Peyer's patch (tissue), 4 donors: ENCODE results near the gene PRRX2. TPM values are rescaled to one million over a fixed set of nuclear protein-coding genes. Genes with fewer than 3 reads are reported as not detected.
A peak's percentile ranks its signal among the peaks of the same experiment; 100 is the strongest.
"Not testable (repeated sequence)": the region's sequence is repeated elsewhere in the genome, so short reads cannot be mapped to it uniquely, and the experiment has no call there.

ENCODE experiments used
- DNase-seq, 3 donors: peaks; one replicate each; pipeline ENCODE4 v3.0.0-alpha.2; 2017 to 2019
- H3K27ac ChIP-seq, 4 donors: fragments of 200-600 bp; sonication (generic); one replicate each; pipeline ENCODE4 v1.5.1; 2016 to 2019
- H3K27me3 ChIP-seq, 2 donors: fragments of 200-600 bp; sonication (generic); one replicate each; pipeline ENCODE4 v1.5.1; 2019
- H3K36me3 ChIP-seq, 3 donors: fragments of 200-600 bp; sonication (generic); one replicate each; pipeline ENCODE4 v1.5.1; 2016 to 2019
- H3K4me1 ChIP-seq, 4 donors: fragments of 200-600 bp; sonication (generic); one replicate each; pipeline ENCODE4 v1.5.1; 2016 to 2019
- H3K4me3 ChIP-seq, 4 donors: fragments of 200-600 bp; sonication (generic); 1 replicate in 3 of 4; 2 replicates in 1 of 4; pipeline ENCODE4 v1.5.1; 2016 to 2019; ENCODE audit warnings: mild to moderate bottlenecking in 1 of 4
- H3K9me3 ChIP-seq, 4 donors: fragments of 200-600 bp; sonication (generic); one replicate each; pipeline ENCODE4 v1.5.1; 2016 to 2019; ENCODE audit warnings: mild to moderate bottlenecking in 1 of 4
- CTCF ChIP-seq, 6 experiments: fragments of 450-650 bp in 4 of 6; fragments of 200-600 bp in 2 of 6; sonication (generic) in 1 of 6; IDR thresholded peaks; one replicate each; pipeline ENCODE4 v1.5.1; 2017 to 2019; ENCODE audit warnings: antibody characterized with exemption in 6 of 6, mild to moderate bottlenecking in 3 of 6, moderate library complexity in 1 of 6
- POLR2A ChIP-seq, 2 donors: fragments of 450-650 bp; IDR thresholded peaks; one replicate each; pipeline ENCODE4 v1.5.1; 2017; ENCODE audit warnings: antibody characterized with exemption in 2 of 2, mild to moderate bottlenecking in 2 of 2, moderate library complexity in 2 of 2
- total RNA-seq, 4 donors: library from RNA; depleted of rRNA; stranded (reverse); fragments of >200 nt; gene quantifications; one replicate each; pipeline ENCODE4 v1.1.0, GENCODE V29; 2016

PRRX2 gene
- total RNA-seq, 4 donors from 2014 or later, result 5.0 TPM; not detected in 3

GRCh38 chr9:129756191-129756590 lies 90.7 kb downstream of the PRRX2 start:
- Histone ChIP-seq H3K36me3 (no peaks in the 10 kb centered on the region), H3K4me1 (peaks cover 0 to 29% (median 0%) of the 10 kb centered on the region in 4 donors), H3K4me3 (no peak overlapping the region), H3K27ac (no peak overlapping the region), H3K9me3 (no peaks in the 10 kb centered on the region), H3K27me3 (no peaks in the 10 kb centered on the region)
- no peak for TF ChIP-seq CTCF (IDR thresholded peaks at IDR 0.05)
- no peak for TF ChIP-seq POLR2A (IDR thresholded peaks at IDR 0.05)
- no peak for DNase-seq

- DNase-seq, result no peak
- no peak overlapping the region for H3K4me3 ChIP-seq
Measured at GRCh38 chr9:129757045-129757444, 91.6 kb downstream of the PRRX2 start.

GRCh38 chr9:129759319-129759718 lies 93.9 kb downstream of the PRRX2 start:
- Histone ChIP-seq H3K9me3 (no peaks in the 10 kb centered on the region), H3K27me3 (no peaks in the 10 kb centered on the region), H3K36me3 (no peaks in the 10 kb centered on the region), H3K27ac (no peak overlapping the region), H3K4me1 (peaks cover 0 to 8% (median 0%) of the 10 kb centered on the region in 4 donors), H3K4me3 (no peak overlapping the region)
- TF ChIP-seq POLR2A (IDR thresholded peaks at IDR 0.05) (no peak), CTCF (IDR thresholded peaks at IDR 0.05) (no peak)
- DNase-seq, result no peak

More at GRCh38 chr9:129757045-129757444, 91.6 kb downstream of the PRRX2 start:
- TF ChIP-seq CTCF (IDR thresholded peaks at IDR 0.05), result no peak
- TF ChIP-seq POLR2A (IDR thresholded peaks at IDR 0.05), result no peak
- Histone ChIP-seq H3K27ac (no peak overlapping the region), H3K4me1 (peaks cover 0 to 22% (median 0%) of the 10 kb centered on the region in 4 donors), H3K27me3 (no peaks in the 10 kb centered on the region), H3K9me3 (no peaks in the 10 kb centered on the region), H3K36me3 (no peaks in the 10 kb centered on the region)

GRCh38 chr9:129759804-129760502 lies 94.5 kb downstream of the PRRX2 start:
- H3K36me3 ChIP-seq, result no peaks in the 10 kb centered on the region
- H3K9me3 ChIP-seq, result no peaks in the 10 kb centered on the region
- H3K27me3 ChIP-seq, result no peaks in the 10 kb centered on the region
- peaks cover 0 to 8% (median 0%) of the 10 kb centered on the region in 4 donors for H3K4me1 ChIP-seq
- no peak overlapping the region for H3K4me3 ChIP-seq
- H3K27ac ChIP-seq, result no peak overlapping the region
- TF ChIP-seq POLR2A (IDR thresholded peaks at IDR 0.05) (no peak), CTCF (IDR thresholded peaks at IDR 0.05) (no peak)
- no peak for DNase-seq

- H3K9me3 ChIP-seq, H3K27me3 ChIP-seq, DNase-seq, H3K36me3 ChIP-seq, H3K4me1 ChIP-seq, H3K4me3 ChIP-seq: not testable (repeated sequence)
- peak overlapping the region in 3 of 4 donors; percentile 26 to 80 (median 73) for H3K27ac ChIP-seq
Measured at GRCh38 chr9:129760784-129761183, 95.3 kb downstream of the PRRX2 start.

- H3K4me3 ChIP-seq, result no peak overlapping the region
- DNase-seq, result peak in 2 of 3 donors; percentile 63 to 76
- no peaks in the 10 kb centered on the region for H3K27me3 ChIP-seq
- no peaks in the 10 kb centered on the region for H3K36me3 ChIP-seq
- TF ChIP-seq POLR2A (IDR thresholded peaks at IDR 0.05), result no peak
- no peak for TF ChIP-seq CTCF (IDR thresholded peaks at IDR 0.05)
- peak overlapping the region; percentile 44 to 80 (median 69) for H3K27ac ChIP-seq
- peaks cover 0 to 11% (median 0%) of the 10 kb centered on the region in 4 donors for H3K4me1 ChIP-seq
- no peaks in the 10 kb centered on the region for H3K9me3 ChIP-seq
Measured at GRCh38 chr9:129761293-129761900, 96.0 kb downstream of the PRRX2 start.
